GM12878 (cell line): ENCODE measurements around the gene IFI35. TPM values are rescaled to one million over a fixed set of nuclear protein-coding genes. Genes with fewer than 3 reads are reported as not detected.

Experiments used
- DPF2 ChIP-seq: fragments of 450-650 bp; IDR thresholded peaks from 2 replicates; pipeline ENCODE4 v1.6.1; 2017; ENCODE audit warnings: mild to moderate bottlenecking
- E4F1 ChIP-seq: fragments of 450-650 bp; IDR thresholded peaks from 2 replicates; pipeline ENCODE4 v1.6.1; 2018; ENCODE audit warnings: borderline replicate concordance, mild to moderate bottlenecking; ENCODE audit not compliant: partially characterized antibody
- EGR1 ChIP-seq, 2 experiments: IDR thresholded peaks; 1 replicate in 1 of 2; 2 replicates in 1 of 2; pipeline ENCODE4 v1.6.1; 2011 to 2012; ENCODE audit warnings: low read depth in 2 of 2, low read length in 2 of 2, borderline replicate concordance in 1 of 2, mild to moderate bottlenecking in 1 of 2, moderate library complexity in 1 of 2
- EP300 ChIP-seq, 2 experiments: fragments of 150-350 bp in 1 of 2; IDR thresholded peaks; 2 replicates each; pipeline ENCODE4 v1.6.1; 2011 to 2012; ENCODE audit warnings: low read depth in 2 of 2, low read length in 2 of 2, borderline replicate concordance in 1 of 2, improper control_type of control experiment in 1 of 2, inconsistent platforms in 1 of 2; ENCODE audit not compliant: control insufficient read depth in 1 of 2
- KLF5 ChIP-seq: fragments of 450-650 bp; IDR thresholded peaks from 2 replicates; pipeline ENCODE4 v1.6.1; 2014; ENCODE audit warnings: mild to moderate bottlenecking; ENCODE audit not compliant: partially characterized antibody
- LARP7 ChIP-seq: fragments of 450-650 bp; IDR thresholded peaks from 2 replicates; pipeline ENCODE4 v1.6.1; 2017; ENCODE audit warnings: mild to moderate bottlenecking
- RB1 ChIP-seq: fragments of 450-650 bp; formaldehyde crosslinking; IDR thresholded peaks from 2 replicates; pipeline ENCODE4 v1.6.1; 2017; ENCODE audit warnings: mild to moderate bottlenecking, borderline replicate concordance
- REST ChIP-seq: IDR thresholded peaks from 2 replicates; pipeline ENCODE4 v1.6.1; 2012; ENCODE audit warnings: mild to moderate bottlenecking, low read depth, low read length
- SMARCA5 ChIP-seq: fragments of 450-650 bp; IDR thresholded peaks from 2 replicates; pipeline ENCODE4 v1.6.1; 2017; ENCODE audit warnings: mild to moderate bottlenecking
- USF1 ChIP-seq: IDR thresholded peaks from 2 replicates; pipeline ENCODE4 v1.6.1; 2011; ENCODE audit warnings: borderline replicate concordance, low read depth, mild to moderate bottlenecking, moderate library complexity, mixed read lengths, low read length; ENCODE audit not compliant: insufficient read depth; ENCODE audit errors: extremely low read length
- polyA plus RNA-seq, 11 experiments: library from polyadenylated mRNA; depleted of rRNA in 4 of 11; unstranded in 6 of 11; stranded (reverse) in 5 of 11; fragments of >200 nt; fragmentation: Nextera tagmentation in 4 of 11; fragmentation: Illumina TruSeq in 1 of 11; extraction: Ambion mirVana in 4 of 11; extraction: Trizol in 1 of 11; gene quantifications; 1 replicate in 1 of 11; 2 replicates in 10 of 11; pipeline versions ENCODE4 v1.2.1 to v1.2.3, GENCODE V29; 2011 to 2016; ENCODE audit warnings: inconsistent platforms in 2 of 11, missing spikeins in 2 of 11, low read depth in 1 of 11
- total RNA-seq, 4 experiments: library from RNA; depleted of rRNA in 3 of 4; stranded (reverse); fragments of >200 nt in 3 of 4; fragmentation: Illumina TruSeq in 1 of 4; extraction: Trizol in 1 of 4; gene quantifications; 2 replicates each; pipeline versions ENCODE4 v1.2.1 to v1.2.3, GENCODE V29; 2013 to 2021
- TF ChIP-seq, protein P1 (sequence below): fragments of 150-350 bp; IDR thresholded peaks from 2 replicates; pipeline ENCODE4 v1.6.1; 2016; ENCODE audit warnings: low read depth, low read length
- TF ChIP-seq, protein P2 (sequence below): fragments of 450-650 bp; formaldehyde crosslinking; IDR thresholded peaks from 2 replicates; pipeline ENCODE4 v1.5.0; 2022; ENCODE audit warnings: mild to moderate bottlenecking, missing genetic modification characterization

Gene IFI35
- total and polyA plus RNA-seq, 10 of the 15 experiments (the other 5 are each of a cell fraction or from before 2014, with no cell fraction given): 18.4 to 92.2 (median 65.3) TPM

DNA sequence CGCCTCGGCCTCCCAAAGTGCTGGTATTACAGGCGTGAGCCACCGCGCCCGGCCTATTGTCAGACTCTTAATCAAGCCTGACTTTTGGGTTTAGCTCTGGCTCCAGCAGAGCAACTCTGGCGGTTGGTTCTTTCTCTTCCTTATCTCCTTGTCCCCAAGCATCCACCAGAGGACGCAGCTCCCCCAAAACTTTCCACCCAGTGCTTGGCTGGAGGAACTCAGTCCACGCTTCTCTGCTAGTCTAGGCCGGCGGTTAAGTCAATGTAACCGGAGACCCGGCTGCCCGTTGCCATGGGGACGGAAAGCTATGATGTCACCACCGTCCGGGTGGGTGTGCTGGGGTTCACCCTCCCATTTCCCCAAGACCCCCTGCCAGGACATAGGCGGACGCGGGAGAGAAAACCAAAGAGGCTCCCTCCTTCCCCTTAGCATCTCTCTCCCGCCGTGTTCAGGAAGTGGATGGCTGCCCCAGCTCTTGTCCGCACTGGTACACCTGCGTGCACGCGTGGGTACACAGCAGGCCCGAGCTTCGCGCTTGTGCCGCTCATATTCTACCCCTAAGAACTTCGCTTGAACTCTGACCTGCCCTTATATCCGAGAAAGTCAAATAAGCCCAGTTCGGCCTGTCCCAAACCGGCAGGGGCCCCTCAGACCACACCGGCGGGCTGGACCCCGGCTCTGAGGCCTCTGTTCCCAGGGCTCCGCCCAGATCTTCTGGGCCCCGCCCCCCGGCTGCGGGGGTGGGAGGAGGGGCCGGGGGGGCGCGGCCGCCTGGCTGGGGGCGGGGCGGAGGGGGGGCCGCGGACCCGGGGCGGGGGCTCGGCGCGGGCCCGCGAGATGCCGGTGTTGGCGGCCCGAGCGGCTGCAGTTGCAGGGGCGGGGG is 18.1 kb downstream of the IFI35 start, which contains the start of gene RND2 (continued):
- TF ChIP-seq RB1 (0 out of 2 replicates have a peak, but pooled peaks have one; percentile 58), REST (no peak), EGR1 (IDR thresholded peaks at IDR 0.05; ENCODE audit: borderline replicate concordance in 1 of 2, low read depth in 2 of 2, low read length in 2 of 2) (peak in 1 of 2 experiments; percentile 94; a peak in 2 of 3 replicates), DPF2 (0 out of 2 replicates have a peak, but pooled peaks have one; percentile 55), E4F1 (no peak), SMARCA5 (peak; percentile 65), LARP7 (peak; percentile 49; the same call in 1 of the 2 replicates), USF1 (no peak), KLF5 (no peak), EP300 (IDR thresholded peaks at IDR 0.05; ENCODE audit: borderline replicate concordance in 1 of 2, control insufficient read depth in 1 of 2, low read depth in 2 of 2, low read length in 2 of 2) (no peak)
- TF ChIP-seq, protein P1, sequence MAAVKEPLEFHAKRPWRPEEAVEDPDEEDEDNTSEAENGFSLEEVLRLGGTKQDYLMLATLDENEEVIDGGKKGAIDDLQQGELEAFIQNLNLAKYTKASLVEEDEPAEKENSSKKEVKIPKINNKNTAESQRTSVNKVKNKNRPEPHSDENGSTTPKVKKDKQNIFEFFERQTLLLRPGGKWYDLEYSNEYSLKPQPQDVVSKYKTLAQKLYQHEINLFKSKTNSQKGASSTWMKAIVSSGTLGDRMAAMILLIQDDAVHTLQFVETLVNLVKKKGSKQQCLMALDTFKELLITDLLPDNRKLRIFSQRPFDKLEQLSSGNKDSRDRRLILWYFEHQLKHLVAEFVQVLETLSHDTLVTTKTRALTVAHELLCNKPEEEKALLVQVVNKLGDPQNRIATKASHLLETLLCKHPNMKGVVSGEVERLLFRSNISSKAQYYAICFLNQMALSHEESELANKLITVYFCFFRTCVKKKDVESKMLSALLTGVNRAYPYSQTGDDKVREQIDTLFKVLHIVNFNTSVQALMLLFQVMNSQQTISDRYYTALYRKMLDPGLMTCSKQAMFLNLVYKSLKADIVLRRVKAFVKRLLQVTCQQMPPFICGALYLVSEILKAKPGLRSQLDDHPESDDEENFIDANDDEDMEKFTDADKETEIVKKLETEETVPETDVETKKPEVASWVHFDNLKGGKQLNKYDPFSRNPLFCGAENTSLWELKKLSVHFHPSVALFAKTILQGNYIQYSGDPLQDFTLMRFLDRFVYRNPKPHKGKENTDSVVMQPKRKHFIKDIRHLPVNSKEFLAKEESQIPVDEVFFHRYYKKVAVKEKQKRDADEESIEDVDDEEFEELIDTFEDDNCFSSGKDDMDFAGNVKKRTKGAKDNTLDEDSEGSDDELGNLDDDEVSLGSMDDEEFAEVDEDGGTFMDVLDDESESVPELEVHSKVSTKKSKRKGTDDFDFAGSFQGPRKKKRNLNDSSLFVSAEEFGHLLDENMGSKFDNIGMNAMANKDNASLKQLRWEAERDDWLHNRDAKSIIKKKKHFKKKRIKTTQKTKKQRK: no peak
- TF ChIP-seq, protein P2, sequence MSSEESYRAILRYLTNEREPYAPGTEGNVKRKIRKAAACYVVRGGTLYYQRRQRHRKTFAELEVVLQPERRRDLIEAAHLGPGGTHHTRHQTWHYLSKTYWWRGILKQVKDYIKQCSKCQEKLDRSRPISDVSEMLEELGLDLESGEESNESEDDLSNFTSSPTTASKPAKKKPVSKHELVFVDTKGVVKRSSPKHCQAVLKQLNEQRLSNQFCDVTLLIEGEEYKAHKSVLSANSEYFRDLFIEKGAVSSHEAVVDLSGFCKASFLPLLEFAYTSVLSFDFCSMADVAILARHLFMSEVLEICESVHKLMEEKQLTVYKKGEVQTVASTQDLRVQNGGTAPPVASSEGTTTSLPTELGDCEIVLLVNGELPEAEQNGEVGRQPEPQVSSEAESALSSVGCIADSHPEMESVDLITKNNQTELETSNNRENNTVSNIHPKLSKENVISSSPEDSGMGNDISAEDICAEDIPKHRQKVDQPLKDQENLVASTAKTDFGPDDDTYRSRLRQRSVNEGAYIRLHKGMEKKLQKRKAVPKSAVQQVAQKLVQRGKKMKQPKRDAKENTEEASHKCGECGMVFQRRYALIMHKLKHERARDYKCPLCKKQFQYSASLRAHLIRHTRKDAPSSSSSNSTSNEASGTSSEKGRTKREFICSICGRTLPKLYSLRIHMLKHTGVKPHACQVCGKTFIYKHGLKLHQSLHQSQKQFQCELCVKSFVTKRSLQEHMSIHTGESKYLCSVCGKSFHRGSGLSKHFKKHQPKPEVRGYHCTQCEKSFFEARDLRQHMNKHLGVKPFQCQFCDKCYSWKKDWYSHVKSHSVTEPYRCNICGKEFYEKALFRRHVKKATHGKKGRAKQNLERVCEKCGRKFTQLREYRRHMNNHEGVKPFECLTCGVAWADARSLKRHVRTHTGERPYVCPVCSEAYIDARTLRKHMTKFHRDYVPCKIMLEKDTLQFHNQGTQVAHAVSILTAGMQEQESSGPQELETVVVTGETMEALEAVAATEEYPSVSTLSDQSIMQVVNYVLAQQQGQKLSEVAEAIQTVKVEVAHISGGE (CRISPR knock-in tag): no peak
